ENCODE results near the gene FAM193B.

DNA sequence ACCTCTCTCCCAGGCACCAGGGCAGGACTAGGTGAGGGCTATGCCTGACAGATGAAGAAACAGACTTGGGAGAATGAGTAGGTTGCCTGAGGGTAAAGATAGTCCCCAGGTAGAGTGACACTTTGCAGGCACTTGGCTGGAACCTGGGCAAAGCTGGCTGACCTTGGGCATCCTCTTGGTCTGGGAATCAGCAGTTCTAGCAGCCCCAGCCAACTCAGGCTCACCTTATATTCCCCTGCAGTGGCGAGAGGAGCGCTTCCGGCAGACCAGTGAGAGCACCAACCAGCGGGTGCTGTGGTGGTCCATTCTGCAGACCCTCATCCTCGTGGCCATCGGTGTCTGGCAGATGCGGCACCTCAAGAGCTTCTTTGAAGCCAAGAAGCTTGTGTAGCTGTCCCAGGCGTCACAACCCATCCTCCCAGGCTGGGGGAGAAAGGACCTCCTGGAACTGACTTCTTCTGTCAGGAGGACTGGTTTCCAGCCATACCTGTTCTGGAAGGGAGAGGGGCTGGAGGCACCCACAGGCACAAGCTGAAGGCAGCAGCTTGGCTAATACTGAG lies 40.7 kb upstream of the FAM193B start:
- TF ChIP-seq SUZ12 (IDR thresholded peaks at IDR 0.05; ENCODE audit: extremely low read depth, insufficient read depth, insufficient read length) (no peak), ZNF274 (IDR thresholded peaks at IDR 0.05; ENCODE audit: low read depth, low read length) (no peak), YY1 (IDR thresholded peaks at IDR 0.05; ENCODE audit: insufficient read depth, insufficient read length) (no peak)

All from NT2/D1 (cell line).